ENCODE results near the gene TMEM253.

DNA sequence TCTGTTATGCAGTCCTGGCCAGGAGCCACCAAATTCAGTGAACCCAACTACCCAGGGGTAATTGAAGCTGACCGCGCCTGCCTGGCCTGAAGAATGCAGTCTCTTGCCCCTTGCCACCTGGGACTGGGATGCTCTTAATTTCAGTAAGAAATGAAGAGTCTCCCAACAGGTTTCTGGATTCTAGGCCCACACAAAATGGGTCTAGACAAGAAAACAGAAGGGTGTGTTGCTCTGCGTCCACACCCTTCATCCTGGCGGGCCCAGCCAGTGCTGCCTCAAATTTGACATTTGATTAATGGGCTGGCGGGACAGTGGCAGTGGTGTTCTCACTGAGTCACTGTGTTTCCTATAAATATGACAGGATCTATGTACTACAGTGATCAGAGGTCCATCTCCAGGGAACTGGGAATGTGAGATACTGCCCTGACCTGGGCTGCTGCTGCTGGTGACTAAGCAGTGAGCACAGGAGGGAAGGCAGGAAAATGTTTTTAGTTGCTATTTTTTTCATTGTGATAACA is 6.5 kb downstream of the TMEM253 start:
- TF ChIP-seq CTCF (conservative IDR thresholded peaks at IDR 0.05; ENCODE audit: low read depth, low read length) (no peak), EZH2 (IDR thresholded peaks at IDR 0.05; ENCODE audit: low read length, unreplicated experiment) (no peak)

Measured in PC-3 (cell line).